Chondrocyte (in vitro differentiated cells): Measurements from ENCODE around the gene TENM3. TPM values are rescaled to one million over a fixed set of nuclear protein-coding genes. Genes with fewer than 3 reads are reported as not detected.

Experiments
- DNase-seq: peaks from one replicate; pipeline ENCODE4 v3.0.0; 2021; ENCODE audit warnings: mixed read lengths, low spot score
- H3K27ac Mint-ChIP-seq: one replicate; pipeline ENCODE4 v1.8.0; 2021; ENCODE audit warnings: mild to moderate bottlenecking, moderate library complexity, mixed read lengths; ENCODE audit not compliant: unreplicated experiment
- H3K27me3 Mint-ChIP-seq: 2 replicates; pipeline ENCODE4 v1.8.0; 2021; ENCODE audit warnings: low read depth, mixed read lengths
- H3K36me3 Mint-ChIP-seq: 2 replicates; pipeline ENCODE4 v1.8.0; 2021; ENCODE audit warnings: low read depth, mixed read lengths
- H3K4me1 Mint-ChIP-seq: 2 replicates; pipeline ENCODE4 v1.8.0; 2021; ENCODE audit warnings: low read depth, mild to moderate bottlenecking, mixed read lengths
- H3K4me3 Mint-ChIP-seq: one replicate; pipeline ENCODE4 v1.8.0; 2021; ENCODE audit warnings: mild to moderate bottlenecking, moderate library complexity, mixed read lengths; ENCODE audit not compliant: unreplicated experiment
- H3K9me3 Mint-ChIP-seq: 2 replicates; pipeline ENCODE4 v1.8.0; 2021; ENCODE audit warnings: low read depth, mixed read lengths
- CTCF ChIP-seq: fragments of 200-600 bp; sonication (generic); IDR thresholded peaks from 2 replicates; pipeline ENCODE4 v1.5.0; 2021; ENCODE audit warnings: antibody characterized with exemption, mild to moderate bottlenecking, moderate library complexity
- total RNA-seq: library from RNA; stranded (reverse); gene quantifications from 3 replicates; pipeline ENCODE4 v1.2.1, GENCODE V29; 2021

TENM3 gene
- total RNA-seq, 1 donor from 2014 or later: 87.6 TPM

- Mint-ChIP-seq H3K27me3 (no peaks in the 10 kb centered on the region), H3K36me3 (peaks cover 4% of the 10 kb centered on the region), H3K9me3 (peaks cover 3% of the 10 kb centered on the region), H3K4me1 (peaks cover 24% of the 10 kb centered on the region), H3K4me3 (no peak overlapping the region), H3K27ac (no peak overlapping the region)
- DNase-seq: no peak
- no peak for TF ChIP-seq CTCF
Observed at GRCh38 chr4:182741054-182741453, 497.9 kb downstream of the TENM3 start.

- Mint-ChIP-seq H3K4me1 (peaks cover 22% of the 10 kb centered on the region), H3K36me3 (peaks cover 9% of the 10 kb centered on the region), H3K27me3 (no peaks in the 10 kb centered on the region), H3K4me3 (no peak overlapping the region), H3K9me3 (peaks cover 9% of the 10 kb centered on the region), H3K27ac (no peak overlapping the region)
- no peak for DNase-seq
- TF ChIP-seq CTCF: no peak
Observed at GRCh38 chr4:182741914-182742313, 498.7 kb downstream of the TENM3 start.

GRCh38 chr4:182743815-182744214 is 500.6 kb downstream of the TENM3 start:
- Mint-ChIP-seq H3K4me1 (peaks cover 13% of the 10 kb centered on the region), H3K27ac (no peak overlapping the region), H3K36me3 (peaks cover 9% of the 10 kb centered on the region), H3K27me3 (no peaks in the 10 kb centered on the region), H3K4me3 (no peak overlapping the region), H3K9me3 (peaks cover 9% of the 10 kb centered on the region)
- DNase-seq: no peak
- no peak for TF ChIP-seq CTCF

- Mint-ChIP-seq H3K4me3 (no peak overlapping the region), H3K36me3 (peaks cover 9% of the 10 kb centered on the region), H3K4me1 (peaks cover 23% of the 10 kb centered on the region), H3K27me3 (no peaks in the 10 kb centered on the region), H3K9me3 (peaks cover 9% of the 10 kb centered on the region), H3K27ac (no peak overlapping the region)
- no peak for DNase-seq
- TF ChIP-seq CTCF: no peak
Observed at GRCh38 chr4:182745237-182745636, 502.0 kb downstream of the TENM3 start.

- no peak for DNase-seq
- peaks cover 9% of the 10 kb centered on the region for H3K36me3 Mint-ChIP-seq
- no peak overlapping the region for H3K4me3 Mint-ChIP-seq
- no peak for TF ChIP-seq CTCF
- H3K9me3 Mint-ChIP-seq: peaks cover 9% of the 10 kb centered on the region
- H3K27ac Mint-ChIP-seq: no peak overlapping the region
- peaks cover 29% of the 10 kb centered on the region for H3K4me1 Mint-ChIP-seq
- no peaks in the 10 kb centered on the region for H3K27me3 Mint-ChIP-seq
Observed at GRCh38 chr4:182746876-182747275, 503.7 kb downstream of the TENM3 start.
